ENCODE data around the gene CAMK1D. TPM values are rescaled to one million over a fixed set of nuclear protein-coding genes. Genes with fewer than 3 reads are reported as not detected.

CAMK1D gene
- polyA plus RNA-seq, 1 donor (not counting 4 experiments of a cell fraction or from before 2014, with no cell fraction given): 0.76 TPM

DNA sequence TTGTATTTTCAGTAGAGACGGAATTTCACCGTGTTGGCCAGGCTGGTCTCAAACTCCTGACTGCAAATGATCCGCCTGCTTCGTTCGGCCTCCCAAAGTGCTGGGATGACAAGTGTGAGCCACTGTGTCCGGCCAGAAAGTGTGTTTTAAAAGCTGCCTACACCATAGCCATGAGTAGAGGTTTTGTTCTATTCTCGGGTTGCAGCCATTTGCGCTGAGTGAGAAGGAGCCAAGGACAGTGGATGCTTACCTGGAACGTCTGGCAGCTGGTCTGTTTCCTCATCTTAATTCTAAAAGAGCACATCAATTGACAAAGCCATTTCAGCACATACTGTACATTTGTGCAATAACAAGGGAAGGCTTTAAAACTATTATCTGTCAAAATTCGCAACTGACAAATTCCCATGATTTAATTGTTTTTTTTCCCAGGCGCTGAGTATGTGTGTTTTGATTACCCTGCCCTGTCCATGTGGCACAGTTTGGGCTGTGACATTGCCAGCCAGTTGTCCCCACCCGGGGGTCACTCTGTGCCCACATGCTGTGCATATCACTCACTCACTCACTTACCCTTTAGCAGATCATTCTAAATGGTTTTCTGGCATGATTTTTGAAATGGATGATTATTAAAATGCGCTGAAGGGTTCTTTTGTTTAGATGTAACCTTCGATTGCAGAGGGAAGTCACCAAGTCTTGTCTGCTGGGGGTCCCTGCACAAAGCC, 400.6 kb downstream of the CAMK1D start:
- H3K9ac ChIP-seq (ENCODE audit: control insufficient read depth, extremely low read depth, insufficient read depth, low read length): no peak overlapping the region

DNA sequence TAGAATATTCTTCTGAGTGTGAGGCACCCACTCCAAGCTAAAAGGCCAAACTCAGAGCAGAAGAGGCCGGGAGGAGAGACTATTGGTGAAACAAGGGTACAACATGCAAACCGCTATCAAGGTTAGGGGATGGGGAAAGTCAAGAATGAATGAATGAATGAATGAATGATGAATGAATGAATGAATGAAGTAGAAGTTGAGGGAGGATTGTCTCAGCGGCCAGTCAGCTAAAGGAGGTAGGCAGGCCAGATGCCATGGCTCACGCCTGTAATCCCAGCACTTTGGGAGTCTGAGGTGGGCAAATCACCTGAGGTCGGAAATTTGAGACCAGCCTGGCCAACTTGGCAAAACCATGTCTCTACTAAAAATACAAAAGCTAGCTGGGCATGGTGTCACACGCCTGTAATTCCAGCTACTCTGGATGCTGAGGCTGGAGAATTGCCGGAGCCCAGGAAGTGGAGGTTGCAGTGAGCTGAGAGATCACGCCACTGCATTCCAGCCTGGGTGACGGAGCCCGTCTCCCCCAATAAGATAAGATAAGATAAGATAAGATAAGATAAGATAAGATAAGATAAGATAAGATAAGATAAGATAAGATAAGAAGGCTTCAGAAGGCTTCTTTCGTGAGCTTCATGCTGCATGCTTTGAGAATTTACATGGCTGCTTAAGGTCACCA, 401.3 kb downstream of the CAMK1D start:
- Histone ChIP-seq H3K27me3 (ENCODE audit: control insufficient read depth, extremely low read depth, insufficient read depth, low read length) (no peaks in the 10 kb centered on the region), H3K9ac (ENCODE audit: control insufficient read depth, extremely low read depth, insufficient read depth, low read length) (no peak overlapping the region), H3K36me3 (ENCODE audit: control insufficient read depth in 2 of 2, extremely low read depth in 1 of 2, insufficient read depth in 2 of 2, low read length in 2 of 2) (no peaks in the 10 kb centered on the region), H4K20me1 (ENCODE audit: control insufficient read depth, extremely low read depth, insufficient read depth, low read length) (no peaks in the 10 kb centered on the region), H3K9me1 (ENCODE audit: control insufficient read depth, extremely low read depth, insufficient read depth, low read length) (no peaks in the 10 kb centered on the region), H3K4me1 (ENCODE audit: control insufficient read depth, extremely low read depth, insufficient read depth, low read length) (no peaks in the 10 kb centered on the region), H2AFZ (ENCODE audit: control insufficient read depth, low read length) (no peak overlapping the region), H3K9me3 (ENCODE audit: control insufficient read depth, low read depth, low read length) (no peaks in the 10 kb centered on the region), H3K27ac (ENCODE audit: control insufficient read depth, insufficient read depth, low read length) (no peak overlapping the region), H3K4me3 (ENCODE audit: control insufficient read depth in 2 of 3, extremely low read depth in 1 of 3, insufficient read depth in 2 of 3, low read depth in 1 of 3, low read length in 3 of 3) (no peak overlapping the region), H3K79me2 (ENCODE audit: control insufficient read depth, insufficient read depth, low read length) (no peaks in the 10 kb centered on the region), H3K4me2 (ENCODE audit: control insufficient read depth, extremely low read depth, insufficient read depth, low read depth, low read length) (no peak overlapping the region)
- dilution Hi-C loops (cut with MboI; ENCODE audit: extremely low pct_ligation_motif_present, low sequenced_read_pairs): no loop called here
- no peak for TF ChIP-seq EZH2 (IDR thresholded peaks at IDR 0.05; ENCODE audit: low read length)
- TF ChIP-seq, protein P1, sequence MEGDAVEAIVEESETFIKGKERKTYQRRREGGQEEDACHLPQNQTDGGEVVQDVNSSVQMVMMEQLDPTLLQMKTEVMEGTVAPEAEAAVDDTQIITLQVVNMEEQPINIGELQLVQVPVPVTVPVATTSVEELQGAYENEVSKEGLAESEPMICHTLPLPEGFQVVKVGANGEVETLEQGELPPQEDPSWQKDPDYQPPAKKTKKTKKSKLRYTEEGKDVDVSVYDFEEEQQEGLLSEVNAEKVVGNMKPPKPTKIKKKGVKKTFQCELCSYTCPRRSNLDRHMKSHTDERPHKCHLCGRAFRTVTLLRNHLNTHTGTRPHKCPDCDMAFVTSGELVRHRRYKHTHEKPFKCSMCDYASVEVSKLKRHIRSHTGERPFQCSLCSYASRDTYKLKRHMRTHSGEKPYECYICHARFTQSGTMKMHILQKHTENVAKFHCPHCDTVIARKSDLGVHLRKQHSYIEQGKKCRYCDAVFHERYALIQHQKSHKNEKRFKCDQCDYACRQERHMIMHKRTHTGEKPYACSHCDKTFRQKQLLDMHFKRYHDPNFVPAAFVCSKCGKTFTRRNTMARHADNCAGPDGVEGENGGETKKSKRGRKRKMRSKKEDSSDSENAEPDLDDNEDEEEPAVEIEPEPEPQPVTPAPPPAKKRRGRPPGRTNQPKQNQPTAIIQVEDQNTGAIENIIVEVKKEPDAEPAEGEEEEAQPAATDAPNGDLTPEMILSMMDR (optimal IDR thresholded peaks at IDR 0.05 in 1 of 3, IDR thresholded peaks at IDR 0.05 in 1 of 3, conservative IDR thresholded peaks at IDR 0.05 in 1 of 3; ENCODE audit: extremely low read depth in 1 of 3, insufficient read depth in 2 of 3, low read length in 3 of 3): no peak
- FAIRE-seq (no peak), DNase-seq (ENCODE audit: low read depth, low spot score) (no peak)

More for the DNA sequence above, 400.6 kb downstream of the CAMK1D start:
- Histone ChIP-seq H3K4me2 (ENCODE audit: control insufficient read depth, extremely low read depth, insufficient read depth, low read depth, low read length) (no peak overlapping the region), H3K4me1 (ENCODE audit: control insufficient read depth, extremely low read depth, insufficient read depth, low read length) (no peaks in the 10 kb centered on the region), H3K9me1 (ENCODE audit: control insufficient read depth, extremely low read depth, insufficient read depth, low read length) (no peaks in the 10 kb centered on the region), H3K9me3 (ENCODE audit: control insufficient read depth, low read depth, low read length) (no peaks in the 10 kb centered on the region), H2AFZ (ENCODE audit: control insufficient read depth, low read length) (no peak overlapping the region), H3K4me3 (ENCODE audit: control insufficient read depth in 2 of 3, extremely low read depth in 1 of 3, insufficient read depth in 2 of 3, low read depth in 1 of 3, low read length in 3 of 3) (no peak overlapping the region), H3K27me3 (ENCODE audit: control insufficient read depth, extremely low read depth, insufficient read depth, low read length) (no peaks in the 10 kb centered on the region), H3K79me2 (ENCODE audit: control insufficient read depth, insufficient read depth, low read length) (no peaks in the 10 kb centered on the region), H3K36me3 (ENCODE audit: control insufficient read depth in 2 of 2, extremely low read depth in 1 of 2, insufficient read depth in 2 of 2, low read length in 2 of 2) (no peaks in the 10 kb centered on the region), H3K27ac (ENCODE audit: control insufficient read depth, insufficient read depth, low read length) (no peak overlapping the region), H4K20me1 (ENCODE audit: control insufficient read depth, extremely low read depth, insufficient read depth, low read length) (no peaks in the 10 kb centered on the region)
- TF ChIP-seq, protein P1 (optimal IDR thresholded peaks at IDR 0.05 in 1 of 3, IDR thresholded peaks at IDR 0.05 in 1 of 3, conservative IDR thresholded peaks at IDR 0.05 in 1 of 3; ENCODE audit: extremely low read depth in 1 of 3, insufficient read depth in 2 of 3, low read length in 3 of 3): no peak
- no peak for TF ChIP-seq EZH2 (IDR thresholded peaks at IDR 0.05; ENCODE audit: low read length)
- dilution Hi-C loops (cut with MboI; ENCODE audit: extremely low pct_ligation_motif_present, low sequenced_read_pairs): no loop called here
- FAIRE-seq (no peak), DNase-seq (ENCODE audit: low read depth, low spot score) (no peak)

All from keratinocyte (primary cell).